Activated CD4-positive, alpha-beta T cell treated with anti-CD3 and anti-CD28 coated beads, Interleukin-2, Interleukin-6, amounts not matched to agents 100 ng/mL and 50 ng/mL, durations not matched to agents 16 hours and 8 hours (primary cell): ENCODE data around the gene FNDC3B.
"Not testable (repeated sequence)": the region's sequence is repeated elsewhere in the genome, so short reads cannot be mapped to it uniquely, and the experiment has no call there.

Source experiments
- DNase-seq: peaks from one replicate; pipeline ENCODE4 v3.0.0-alpha.2; 2020

Gene FNDC3B

GRCh38 chr3:172246107-172246844, 206.9 kb downstream of the FNDC3B start:
- no peak for DNase-seq

GRCh38 chr3:172247525-172248274, 208.3 kb downstream of the FNDC3B start:
- DNase-seq: no peak

- no peak for DNase-seq
These were observed 209.7 kb downstream of the FNDC3B start for GRCh38 chr3:172249039-172249438.

DNA sequence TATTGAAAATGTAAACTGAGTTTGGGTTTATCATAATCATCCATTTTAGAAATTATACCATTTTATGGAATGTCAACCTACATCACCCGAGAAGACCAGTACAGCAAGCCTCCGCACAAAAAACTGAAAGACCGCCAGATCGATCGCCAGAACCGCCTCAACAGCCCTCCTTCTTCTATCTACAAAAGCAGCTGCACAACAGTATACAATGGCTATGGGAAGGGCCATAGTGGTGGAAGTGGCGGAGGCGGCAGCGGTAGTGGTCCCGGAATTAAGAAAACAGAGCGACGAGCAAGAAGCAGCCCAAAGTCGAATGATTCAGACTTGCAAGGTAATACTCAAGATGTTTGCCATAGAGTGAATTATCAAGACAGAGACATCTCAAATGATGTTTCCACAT, 211.8 kb downstream of the FNDC3B start:
- no peak for DNase-seq

GRCh38 chr3:172253200-172253599, 213.8 kb downstream of the FNDC3B start:
- DNase-seq: no peak

- no peak for DNase-seq
These were observed 215.2 kb downstream of the FNDC3B start for GRCh38 chr3:172254542-172254941.

DNA sequence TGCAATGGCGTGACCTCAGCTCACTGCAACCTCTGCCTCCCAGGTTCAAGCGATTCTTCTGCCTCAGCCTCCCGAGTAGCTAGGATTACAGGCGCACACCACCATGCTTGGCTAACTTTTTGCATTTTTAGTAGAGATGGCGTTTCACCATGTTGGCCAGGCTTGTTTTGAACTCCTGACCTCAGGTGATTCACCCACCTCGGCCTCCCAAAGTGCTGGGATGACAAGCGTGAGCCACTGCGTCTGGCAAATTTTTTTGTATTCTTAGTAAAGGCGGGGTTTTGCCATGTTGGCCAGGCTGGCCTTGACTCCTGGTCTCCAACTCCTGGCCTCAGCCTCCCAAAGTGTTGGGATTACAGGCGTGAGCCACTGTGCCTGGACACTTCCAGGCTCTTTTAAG, 215.9 kb downstream of the FNDC3B start:
- not testable (repeated sequence) for DNase-seq

DNA sequence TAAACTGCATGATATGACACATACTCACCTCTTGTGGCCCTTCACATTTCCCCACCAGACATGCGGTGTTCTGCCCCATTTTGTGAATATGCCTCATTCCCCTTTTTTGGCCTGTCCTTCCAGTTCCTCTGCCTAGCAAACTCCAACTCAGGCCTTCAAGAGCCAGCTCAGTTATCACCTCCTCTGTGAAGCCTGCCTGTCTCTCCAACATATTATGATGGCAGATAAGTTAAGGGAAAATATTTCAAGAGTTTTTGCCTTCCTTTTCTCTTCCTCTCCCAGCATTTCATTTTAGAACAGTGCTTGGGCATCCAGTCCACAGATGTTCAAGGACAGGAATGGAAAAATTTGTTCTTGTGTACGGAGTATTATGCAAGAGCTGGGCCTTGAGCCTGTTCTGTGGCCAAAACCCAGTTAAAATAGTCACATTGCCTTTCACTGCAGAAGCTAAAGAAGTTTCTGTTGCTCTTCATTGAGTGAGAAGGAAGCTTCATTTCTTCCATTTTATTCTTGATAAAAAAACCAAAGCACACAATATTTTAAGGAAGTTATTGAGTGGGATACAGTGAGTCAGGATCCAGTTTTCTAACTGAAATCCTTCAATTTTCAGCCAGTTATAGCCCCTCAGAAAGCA, 216.8 kb downstream of the FNDC3B start:
- DNase-seq: no peak

- no peak for DNase-seq
These were observed 218.4 kb downstream of the FNDC3B start for GRCh38 chr3:172257648-172258400.

DNA sequence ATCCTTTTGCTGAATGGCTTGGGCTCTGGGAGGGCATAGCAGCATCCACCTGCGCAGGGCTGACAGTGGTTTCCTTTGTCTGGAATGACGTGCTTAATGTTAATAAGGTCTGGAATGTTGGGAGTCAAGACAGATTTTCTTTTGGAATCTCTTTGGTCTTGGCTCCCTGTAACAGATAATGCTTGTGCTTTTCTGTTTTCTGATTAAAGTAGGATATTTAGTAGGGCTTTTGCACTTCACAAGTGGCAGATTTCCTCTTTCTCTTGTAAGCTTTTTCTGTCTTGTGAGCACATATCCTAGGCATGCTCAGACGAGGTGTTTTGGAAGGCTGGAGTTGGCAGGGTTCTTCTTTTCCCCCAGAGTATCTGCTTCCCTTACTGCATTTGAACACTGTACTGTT, 219.2 kb downstream of the FNDC3B start:
- DNase-seq: no peak

GRCh38 chr3:172259111-172259541, 219.7 kb downstream of the FNDC3B start:
- DNase-seq: no peak

DNA sequence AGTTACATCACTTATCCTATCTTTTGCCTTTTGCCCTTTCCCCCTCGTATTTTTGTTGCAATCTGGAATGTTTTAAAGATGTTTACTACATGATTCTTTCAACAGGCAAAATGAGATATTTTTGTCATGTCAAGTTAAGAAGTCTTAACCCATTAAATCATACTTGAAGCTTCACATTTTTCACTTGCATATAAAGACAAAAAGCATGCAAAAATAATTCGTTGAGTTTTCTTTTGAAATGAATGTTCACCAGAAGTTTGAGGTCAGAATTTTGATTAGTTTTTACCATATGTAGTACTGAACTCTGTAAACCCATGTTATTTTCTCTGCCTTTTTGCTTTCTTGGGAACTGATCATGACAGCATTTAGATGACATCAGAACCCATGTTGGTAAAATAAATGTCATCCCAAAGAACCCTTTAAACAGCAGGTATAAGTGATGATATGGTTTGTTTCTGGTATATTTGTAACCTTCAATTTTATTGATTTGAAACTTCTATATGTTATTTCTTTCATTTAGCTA, 220.4 kb downstream of the FNDC3B start:
- no peak for DNase-seq

DNA sequence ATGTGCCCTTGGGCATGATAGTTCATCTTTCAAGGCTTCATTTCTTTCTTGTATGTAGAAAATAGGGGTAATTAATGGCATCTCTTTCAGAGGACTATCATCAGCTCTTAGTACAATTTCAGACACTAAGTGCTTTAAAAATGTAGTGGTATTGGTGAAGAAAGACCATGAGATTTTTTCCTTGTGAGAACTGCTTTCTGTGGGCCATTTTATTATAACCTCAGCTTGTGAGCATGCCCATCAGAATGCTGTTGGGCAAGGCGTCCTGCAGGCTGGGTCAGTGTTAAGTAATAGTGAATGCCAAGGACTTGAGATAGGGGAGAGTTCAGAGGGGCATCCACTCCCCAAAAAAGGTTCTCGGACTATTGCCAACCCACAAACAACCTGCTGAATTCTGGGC, 221.0 kb downstream of the FNDC3B start:
- no peak for DNase-seq

GRCh38 chr3:172261054-172261453, 221.7 kb downstream of the FNDC3B start:
- no peak for DNase-seq

- DNase-seq: no peak
These were observed 223.7 kb downstream of the FNDC3B start for GRCh38 chr3:172262991-172263608.

- no peak for DNase-seq
These were observed 224.6 kb downstream of the FNDC3B start for GRCh38 chr3:172263781-172264486.

DNA sequence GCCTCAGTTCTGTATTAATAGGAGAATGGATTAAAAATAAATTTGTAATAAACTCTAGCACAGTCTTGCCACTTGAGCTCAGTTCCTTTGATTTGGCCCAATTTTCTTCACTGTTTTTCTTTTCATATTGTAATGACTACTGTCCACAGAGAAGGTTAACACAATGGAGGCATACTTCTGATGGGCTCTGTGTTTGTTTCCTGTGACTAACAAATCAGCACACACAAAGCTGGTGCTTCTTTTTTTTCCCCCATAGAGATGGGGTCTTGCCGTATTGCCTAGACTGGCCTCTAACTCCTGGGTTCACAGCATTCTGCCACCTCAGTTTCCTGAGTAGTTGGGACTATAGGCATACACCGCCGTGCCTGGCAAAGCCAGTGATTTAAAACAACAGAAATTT, 226.7 kb downstream of the FNDC3B start:
- DNase-seq: no peak

DNA sequence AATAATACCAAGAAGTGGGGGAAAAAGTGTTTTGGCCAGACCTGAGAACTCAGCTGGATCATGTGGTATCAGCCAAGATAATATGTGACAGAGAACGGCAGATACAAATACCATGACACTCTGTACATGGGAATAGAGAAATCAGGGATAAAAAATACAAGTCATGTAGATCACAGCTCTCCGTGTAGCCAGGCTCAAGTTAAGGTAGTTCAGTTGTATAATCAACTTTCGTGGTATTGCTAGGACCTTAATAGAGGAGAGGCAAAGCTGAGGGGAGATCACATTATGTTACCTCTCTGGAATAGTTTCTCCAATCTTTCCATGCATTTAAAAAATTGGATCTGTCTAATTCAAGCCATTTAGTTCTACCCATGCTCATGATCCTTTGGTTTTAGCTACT, 229.0 kb downstream of the FNDC3B start:
- DNase-seq: no peak

DNA sequence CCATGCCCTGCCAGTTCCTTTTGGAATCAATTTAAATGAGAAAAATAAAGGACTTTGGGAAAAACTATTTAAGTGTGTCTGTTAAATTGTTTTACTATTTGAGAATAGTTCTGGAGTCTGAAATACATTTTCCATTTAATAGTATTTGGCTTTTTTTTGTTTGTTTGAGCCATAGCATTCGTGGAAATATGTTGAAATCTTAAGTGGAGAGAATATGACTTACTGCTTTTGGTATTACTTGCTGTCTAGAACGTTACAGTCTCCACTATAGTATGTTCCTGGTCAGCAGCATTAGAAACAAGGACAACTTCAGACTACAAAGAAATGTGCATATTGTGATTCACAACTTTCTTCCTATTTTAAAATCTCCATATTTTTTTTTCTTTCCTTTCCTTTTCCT, 229.5 kb downstream of the FNDC3B start:
- DNase-seq: no peak

GRCh38 chr3:172270557-172271166, 231.3 kb downstream of the FNDC3B start:
- no peak for DNase-seq

DNA sequence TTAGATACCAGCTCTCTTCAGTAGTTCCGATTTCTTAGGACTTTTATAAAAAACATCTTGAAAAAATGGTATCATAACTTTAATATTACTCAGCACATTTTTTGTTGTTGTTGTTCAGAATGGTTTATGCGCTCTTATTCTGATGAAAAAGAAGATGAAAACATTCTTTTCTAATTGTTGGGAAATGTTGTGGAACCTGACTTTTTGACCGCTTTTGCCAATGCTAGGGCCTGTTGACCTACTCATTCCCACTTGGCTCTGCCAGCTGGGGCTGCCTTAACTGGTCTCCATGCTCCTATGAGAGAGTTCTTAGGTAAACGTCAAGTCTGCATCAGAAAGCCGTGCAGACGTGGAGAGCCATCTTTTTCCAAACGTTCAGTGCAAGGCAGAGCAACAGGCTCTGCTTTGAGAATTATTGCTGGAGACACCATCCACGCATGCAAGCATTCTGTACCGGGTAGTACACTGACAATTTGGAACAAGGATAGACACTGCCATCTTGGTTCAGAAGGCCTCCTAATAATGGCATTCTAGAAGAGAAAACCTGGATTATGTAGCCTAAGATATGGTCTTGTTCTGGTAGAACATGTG, 232.1 kb downstream of the FNDC3B start:
- DNase-seq: no peak
